GM19351 (cell line): ENCODE results near the gene CYB5D1.
"Not testable (repeated sequence)": the region's sequence is repeated elsewhere in the genome, so short reads cannot be mapped to it uniquely, and the experiment has no call there.

Experiments used
- ATAC-seq: cut with Tn5 transposase; IDR thresholded peaks from one replicate; pipeline ENCODE4 v1.9.1; 2021; ENCODE audit warnings: mild to moderate bottlenecking, moderate library complexity; ENCODE audit not compliant: unreplicated experiment

Gene CYB5D1

GRCh38 chr17:7857713-7858521, at the start of gene CYB5D1:
Gene CYB5D1 (plus strand): TSS chr17:7858003. CDS start chr17:7858135, 132 bp downstream.
- ATAC-seq = peak; percentile 34

DNA sequence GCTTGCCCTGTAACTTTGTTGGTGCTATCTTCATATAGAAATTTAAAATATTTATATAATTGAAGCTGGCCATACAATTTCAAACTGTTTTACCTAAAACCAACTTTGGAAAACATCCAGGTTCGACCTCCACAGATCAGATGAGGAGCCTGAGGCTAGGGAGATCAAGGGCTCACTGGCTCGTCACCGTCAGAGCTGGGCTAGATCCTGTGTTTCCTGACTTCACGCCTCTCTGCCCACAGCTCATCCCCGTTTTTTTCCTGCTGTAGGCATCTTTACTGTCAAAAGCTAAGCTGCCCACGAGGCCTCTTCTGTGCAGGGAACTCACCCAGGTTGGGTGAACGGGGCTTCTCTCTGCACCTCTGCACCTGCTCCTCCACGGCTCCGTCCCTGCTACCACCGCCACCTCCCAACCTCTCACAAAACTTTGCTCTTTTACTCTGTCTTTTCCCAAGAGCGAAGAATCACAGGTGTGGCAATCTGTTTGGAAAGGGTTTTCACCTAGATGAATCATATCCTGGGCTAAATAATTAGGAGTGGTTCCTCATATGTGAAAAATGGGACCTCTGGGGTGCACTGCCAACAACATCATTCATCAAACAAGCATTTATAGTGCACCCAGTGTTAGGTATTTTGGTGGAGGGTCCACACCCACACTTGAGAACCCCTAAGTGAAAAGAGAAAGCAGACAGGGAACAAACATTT, 48.6 kb upstream of the CYB5D1 start:
- ATAC-seq = no peak

GRCh38 chr17:7809791-7810343, 47.9 kb upstream of the CYB5D1 start:
- ATAC-seq = not testable (repeated sequence)

DNA sequence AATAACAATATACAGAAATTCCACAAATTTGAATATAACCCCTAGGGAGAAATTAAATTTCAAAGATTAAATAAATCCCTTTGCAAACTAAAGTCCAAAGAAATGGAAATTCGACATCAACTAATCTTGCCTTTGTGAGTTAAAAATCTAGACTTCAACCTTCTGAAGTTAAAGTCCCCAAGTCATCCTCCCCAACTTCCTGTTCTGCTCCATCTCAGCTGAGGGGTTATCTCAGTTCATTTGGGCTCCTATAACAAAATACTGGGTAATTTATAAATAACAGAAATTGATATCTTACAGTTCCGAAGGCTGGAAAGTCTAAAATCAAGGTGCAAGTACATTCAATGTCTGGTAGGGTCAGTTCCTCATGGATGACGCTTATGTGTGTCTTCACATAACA, 46.6 kb upstream of the CYB5D1 start:
- ATAC-seq = no peak

- ATAC-seq = no peak
Observed at GRCh38 chr17:7814969-7815368, 42.8 kb upstream of the CYB5D1 start.

GRCh38 chr17:7816926-7817642, 40.7 kb upstream of the CYB5D1 start:
- ATAC-seq = no peak

DNA sequence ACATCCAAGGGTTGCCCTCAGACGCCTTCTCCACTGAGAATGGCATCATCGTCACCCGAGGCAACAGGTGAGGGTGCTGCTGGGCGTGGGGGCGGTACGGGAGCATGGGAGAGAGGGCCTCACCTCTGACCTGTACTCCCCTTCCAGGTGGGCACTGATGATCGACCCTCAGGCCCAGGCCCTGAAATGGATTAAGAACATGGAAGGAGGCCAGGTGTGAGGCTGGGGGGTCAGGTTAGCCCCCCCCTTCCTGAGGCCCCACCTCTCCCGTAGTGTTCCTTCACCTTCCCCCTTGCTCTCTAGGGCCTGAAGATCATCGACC, 40.2 kb upstream of the CYB5D1 start:
- ATAC-seq = no peak

GRCh38 chr17:7818026-7818425, 39.8 kb upstream of the CYB5D1 start:
- ATAC-seq = no peak

GRCh38 chr17:7818746-7819645, 38.8 kb upstream of the CYB5D1 start:
- ATAC-seq = no peak

DNA sequence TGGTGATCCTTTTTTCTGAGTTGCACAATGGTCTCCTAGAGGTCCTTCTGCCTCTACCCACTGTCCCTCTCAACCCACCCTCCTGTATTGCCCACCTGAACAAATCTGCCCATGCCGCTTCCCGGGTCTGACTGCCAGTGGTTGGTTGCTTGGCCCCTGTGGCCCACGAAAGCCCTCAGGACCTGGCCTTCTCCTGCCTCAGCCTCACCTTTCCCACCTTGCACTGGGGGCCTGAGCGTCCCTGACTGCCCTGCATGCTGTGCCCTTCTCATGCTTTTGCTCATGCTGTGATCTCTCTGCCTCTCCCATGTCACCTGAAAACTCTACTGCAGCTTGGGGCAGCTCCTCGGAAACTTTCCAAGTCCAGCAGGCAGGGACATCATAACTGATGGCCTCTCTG, 37.6 kb upstream of the CYB5D1 start:
- no peak for ATAC-seq

DNA sequence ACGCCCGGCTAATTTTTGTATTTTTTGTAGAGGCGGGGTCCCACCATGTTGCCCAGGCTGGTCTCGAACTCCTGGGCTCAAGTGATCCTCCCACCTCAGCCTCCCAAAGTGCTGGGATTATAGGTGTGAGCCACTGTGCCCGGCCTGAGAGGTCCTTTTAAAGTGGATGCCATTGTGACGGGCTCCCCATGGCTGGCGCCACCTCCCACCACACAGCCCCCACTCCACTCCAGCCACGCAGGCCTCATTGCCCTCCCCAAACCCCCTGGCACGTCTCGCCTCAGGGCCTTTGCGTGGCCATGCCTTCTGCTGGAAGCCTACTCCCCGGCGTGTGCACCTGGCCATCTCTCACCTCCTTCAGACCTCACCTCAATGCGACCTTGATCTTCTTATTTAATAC, 35.7 kb upstream of the CYB5D1 start:
- ATAC-seq = no peak

- ATAC-seq = no peak
Observed at GRCh38 chr17:7823581-7824001, 34.2 kb upstream of the CYB5D1 start.

- no peak for ATAC-seq
Observed at GRCh38 chr17:7824021-7824924, 33.5 kb upstream of the CYB5D1 start.

- no peak for ATAC-seq
Observed at GRCh38 chr17:7825206-7825990, 32.4 kb upstream of the CYB5D1 start.

- ATAC-seq = no peak
Observed at GRCh38 chr17:7830616-7831015, 27.2 kb upstream of the CYB5D1 start.

- no peak for ATAC-seq
Observed at GRCh38 chr17:7831233-7831632, 26.6 kb upstream of the CYB5D1 start.

DNA sequence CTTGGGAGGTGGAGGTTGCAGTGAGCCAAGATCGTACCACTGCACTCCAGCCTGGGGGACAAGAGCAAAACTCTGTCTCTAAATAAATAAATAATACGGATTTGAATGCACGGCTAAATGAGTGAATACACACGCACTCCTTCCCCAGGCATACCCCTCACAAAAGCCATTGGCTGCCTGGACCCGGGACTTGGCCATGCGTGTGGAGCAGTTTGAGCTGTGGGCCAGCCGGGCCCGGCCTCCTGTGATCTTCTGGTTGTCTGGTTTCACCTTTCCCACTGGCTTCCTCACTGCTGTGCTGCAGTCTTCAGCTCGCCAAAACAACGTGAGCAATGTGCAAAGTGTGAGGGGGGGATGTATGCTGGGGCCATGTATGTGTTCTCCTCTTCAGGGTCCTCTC, 25.4 kb upstream of the CYB5D1 start:
- no peak for ATAC-seq

GRCh38 chr17:7833011-7833794, 24.6 kb upstream of the CYB5D1 start:
- ATAC-seq = no peak
